Suprapubic skin (tissue), 3 donors: ENCODE measurements around the gene IFT81.

ENCODE experiments used
- EP300 ChIP-seq: sonication (generic); formaldehyde crosslinking; IDR thresholded peaks from one replicate; pipeline ENCODE4 v1.6.1; 2017; ENCODE audit warnings: antibody characterized with exemption
- POLR2A ChIP-seq, 2 donors: fragments of 450-650 bp; IDR thresholded peaks; one replicate each; pipeline ENCODE4 v1.6.1; 2017; ENCODE audit warnings: antibody characterized with exemption in 2 of 2, mild to moderate bottlenecking in 2 of 2, moderate library complexity in 2 of 2
- TF ChIP-seq, protein P1 (sequence below), 2 donors: fragments of 200-600 bp in 1 of 2; fragments of 450-650 bp in 1 of 2; sonication (generic) in 1 of 2; IDR thresholded peaks; one replicate each; pipeline ENCODE4 v1.5.1; 2016 to 2019; ENCODE audit warnings: antibody characterized with exemption in 2 of 2, mild to moderate bottlenecking in 1 of 2, moderate library complexity in 1 of 2

DNA sequence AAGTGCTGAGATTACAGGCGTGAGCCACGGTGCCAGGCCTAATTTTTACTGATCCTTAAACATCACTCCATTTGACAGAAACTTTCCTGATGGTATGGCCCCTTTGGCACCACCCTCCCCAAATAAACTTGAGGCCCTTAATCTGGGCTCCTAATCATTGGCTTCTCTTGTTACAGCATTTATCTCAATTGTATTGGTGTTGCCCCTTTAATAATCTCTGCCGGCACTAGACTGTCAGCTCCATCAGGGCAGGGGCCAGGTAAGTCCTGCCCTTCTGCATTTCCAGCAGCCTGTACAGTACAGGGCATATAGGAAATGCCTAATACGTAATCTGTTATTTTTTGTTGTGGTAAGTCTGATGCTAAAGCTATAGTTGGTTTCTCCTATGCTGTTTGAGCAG, 1.2 kb upstream of the IFT81 start:
- TF ChIP-seq, protein P1, sequence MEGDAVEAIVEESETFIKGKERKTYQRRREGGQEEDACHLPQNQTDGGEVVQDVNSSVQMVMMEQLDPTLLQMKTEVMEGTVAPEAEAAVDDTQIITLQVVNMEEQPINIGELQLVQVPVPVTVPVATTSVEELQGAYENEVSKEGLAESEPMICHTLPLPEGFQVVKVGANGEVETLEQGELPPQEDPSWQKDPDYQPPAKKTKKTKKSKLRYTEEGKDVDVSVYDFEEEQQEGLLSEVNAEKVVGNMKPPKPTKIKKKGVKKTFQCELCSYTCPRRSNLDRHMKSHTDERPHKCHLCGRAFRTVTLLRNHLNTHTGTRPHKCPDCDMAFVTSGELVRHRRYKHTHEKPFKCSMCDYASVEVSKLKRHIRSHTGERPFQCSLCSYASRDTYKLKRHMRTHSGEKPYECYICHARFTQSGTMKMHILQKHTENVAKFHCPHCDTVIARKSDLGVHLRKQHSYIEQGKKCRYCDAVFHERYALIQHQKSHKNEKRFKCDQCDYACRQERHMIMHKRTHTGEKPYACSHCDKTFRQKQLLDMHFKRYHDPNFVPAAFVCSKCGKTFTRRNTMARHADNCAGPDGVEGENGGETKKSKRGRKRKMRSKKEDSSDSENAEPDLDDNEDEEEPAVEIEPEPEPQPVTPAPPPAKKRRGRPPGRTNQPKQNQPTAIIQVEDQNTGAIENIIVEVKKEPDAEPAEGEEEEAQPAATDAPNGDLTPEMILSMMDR (IDR thresholded peaks at IDR 0.05): no peak
- TF ChIP-seq POLR2A (IDR thresholded peaks at IDR 0.05): no peak
- TF ChIP-seq EP300: no peak
